ENCODE results near the gene TMEM115.
"Not testable (repeated sequence)": the region's sequence is repeated elsewhere in the genome, so short reads cannot be mapped to it uniquely, and the experiment has no call there.

- not testable (repeated sequence) for TF ChIP-seq ZNF133 (tag by site-specific recombination; IDR thresholded peaks at IDR 0.05); ZNF521 (tag by site-specific recombination; IDR thresholded peaks at IDR 0.05); ZNF155 (tag by site-specific recombination; IDR thresholded peaks at IDR 0.05); YY1 (tag by site-specific recombination; IDR thresholded peaks at IDR 0.05); BCL11A (tag by site-specific recombination; IDR thresholded peaks at IDR 0.05; ENCODE audit: low read depth); ZBTB8A (tag by site-specific recombination; IDR thresholded peaks at IDR 0.05)
- TF ChIP-seq, protein P1, sequence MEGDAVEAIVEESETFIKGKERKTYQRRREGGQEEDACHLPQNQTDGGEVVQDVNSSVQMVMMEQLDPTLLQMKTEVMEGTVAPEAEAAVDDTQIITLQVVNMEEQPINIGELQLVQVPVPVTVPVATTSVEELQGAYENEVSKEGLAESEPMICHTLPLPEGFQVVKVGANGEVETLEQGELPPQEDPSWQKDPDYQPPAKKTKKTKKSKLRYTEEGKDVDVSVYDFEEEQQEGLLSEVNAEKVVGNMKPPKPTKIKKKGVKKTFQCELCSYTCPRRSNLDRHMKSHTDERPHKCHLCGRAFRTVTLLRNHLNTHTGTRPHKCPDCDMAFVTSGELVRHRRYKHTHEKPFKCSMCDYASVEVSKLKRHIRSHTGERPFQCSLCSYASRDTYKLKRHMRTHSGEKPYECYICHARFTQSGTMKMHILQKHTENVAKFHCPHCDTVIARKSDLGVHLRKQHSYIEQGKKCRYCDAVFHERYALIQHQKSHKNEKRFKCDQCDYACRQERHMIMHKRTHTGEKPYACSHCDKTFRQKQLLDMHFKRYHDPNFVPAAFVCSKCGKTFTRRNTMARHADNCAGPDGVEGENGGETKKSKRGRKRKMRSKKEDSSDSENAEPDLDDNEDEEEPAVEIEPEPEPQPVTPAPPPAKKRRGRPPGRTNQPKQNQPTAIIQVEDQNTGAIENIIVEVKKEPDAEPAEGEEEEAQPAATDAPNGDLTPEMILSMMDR (tag by site-specific recombination; IDR thresholded peaks at IDR 0.05) = not testable (repeated sequence)
Measured at GRCh38 chr3:50312041-50312440, 47.3 kb downstream of the TMEM115 start.

All from HEK293 (cell line).